Progenitor cell of endocrine pancreas (in vitro differentiated cells): ENCODE results near the gene LRRC75A. TPM values are rescaled to one million over a fixed set of nuclear protein-coding genes. Genes with fewer than 3 reads are reported as not detected.
A peak's percentile ranks its signal among the peaks of the same experiment; 100 is the strongest.

ENCODE experiments used
- DNase-seq: peaks from one replicate; pipeline ENCODE4 v3.0.0; 2021; ENCODE audit warnings: low spot score; ENCODE audit not compliant: unreplicated experiment
- H3K27ac Mint-ChIP-seq: 2 replicates; pipeline ENCODE4 v1.8.0; 2021; ENCODE audit warnings: mild to moderate bottlenecking, moderate library complexity, mixed read lengths
- H3K27me3 Mint-ChIP-seq: 2 replicates; pipeline ENCODE4 v1.8.0; 2021; ENCODE audit warnings: mixed read lengths
- H3K36me3 Mint-ChIP-seq: 2 replicates; pipeline ENCODE4 v1.8.0; 2022; ENCODE audit warnings: mixed read lengths; ENCODE audit not compliant: insufficient read depth
- H3K4me1 Mint-ChIP-seq: 2 replicates; pipeline ENCODE4 v1.8.0; 2021; ENCODE audit warnings: low read depth, mixed read lengths
- H3K4me3 Mint-ChIP-seq: 2 replicates; pipeline ENCODE4 v1.8.0; 2021; ENCODE audit warnings: low read depth, mild to moderate bottlenecking, moderate library complexity, mixed read lengths
- H3K9me3 Mint-ChIP-seq: 2 replicates; pipeline ENCODE4 v1.8.0; 2021; ENCODE audit warnings: low read depth, mixed read lengths
- CTCF ChIP-seq: fragments of 200-600 bp; sonication (generic); IDR thresholded peaks from one replicate; pipeline ENCODE4 v1.5.0; 2021; ENCODE audit warnings: antibody characterized with exemption, mild to moderate bottlenecking; ENCODE audit not compliant: unreplicated experiment
- total RNA-seq: library from RNA; stranded (reverse); gene quantifications from 2 replicates; pipeline ENCODE4 v1.2.1, GENCODE V29; 2021

The LRRC75A gene
- total RNA-seq, 1 donor from 2014 or later: 9.7 TPM

GRCh38 chr17:16450028-16450427, 42.0 kb downstream of the LRRC75A start:
- H3K27ac Mint-ChIP-seq: no peak overlapping the region
- peaks cover 8% of the 10 kb centered on the region for H3K36me3 Mint-ChIP-seq
- no peaks in the 10 kb centered on the region for H3K9me3 Mint-ChIP-seq
- DNase-seq: no peak
- no peak for TF ChIP-seq CTCF
- peaks cover 1% of the 10 kb centered on the region for H3K4me1 Mint-ChIP-seq
- no peaks in the 10 kb centered on the region for H3K27me3 Mint-ChIP-seq
- no peak overlapping the region for H3K4me3 Mint-ChIP-seq

- Mint-ChIP-seq H3K36me3 (peaks cover 8% of the 10 kb centered on the region), H3K4me3 (no peak overlapping the region), H3K27ac (no peak overlapping the region), H3K4me1 (peaks cover 5% of the 10 kb centered on the region), H3K9me3 (no peaks in the 10 kb centered on the region), H3K27me3 (no peaks in the 10 kb centered on the region)
- no peak for TF ChIP-seq CTCF
- no peak for DNase-seq
Measured at GRCh38 chr17:16449121-16449570, 42.8 kb downstream of the LRRC75A start.

DNA sequence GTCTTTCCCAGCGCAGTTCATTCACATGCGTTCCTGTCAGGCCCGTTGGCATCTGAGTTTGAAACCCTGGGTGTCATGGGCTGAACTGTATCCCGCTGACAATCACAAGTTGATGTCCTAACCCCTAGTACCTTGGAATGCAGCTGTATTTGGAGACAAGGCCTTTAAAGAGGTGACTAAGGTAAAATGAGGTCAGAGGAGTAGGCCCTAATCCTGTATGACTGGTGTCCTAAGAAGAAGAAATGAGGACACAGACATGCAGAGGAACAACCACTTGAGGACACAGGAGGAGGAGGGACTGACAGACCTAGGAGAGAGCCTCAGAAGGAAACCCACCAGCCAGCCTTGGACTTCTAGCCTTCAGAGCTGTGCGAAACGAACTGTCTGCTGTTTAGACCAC, 43.5 kb downstream of the LRRC75A start:
- Mint-ChIP-seq H3K27me3 (no peaks in the 10 kb centered on the region), H3K4me3 (no peak overlapping the region), H3K4me1 (peaks cover 5% of the 10 kb centered on the region), H3K36me3 (peaks cover 8% of the 10 kb centered on the region), H3K9me3 (no peaks in the 10 kb centered on the region), H3K27ac (peak overlapping the region; percentile 52)
- TF ChIP-seq CTCF: no peak
- DNase-seq: no peak

- no peaks in the 10 kb centered on the region for H3K27me3 Mint-ChIP-seq
Measured at GRCh38 chr17:16447676-16448075, 44.3 kb downstream of the LRRC75A start.

GRCh38 chr17:16446338-16446983, 45.5 kb downstream of the LRRC75A start:
- H3K4me3 Mint-ChIP-seq: no peak overlapping the region
- TF ChIP-seq CTCF: no peak
- H3K4me1 Mint-ChIP-seq: peaks cover 18% of the 10 kb centered on the region
- no peaks in the 10 kb centered on the region for H3K27me3 Mint-ChIP-seq
- peak overlapping the region; percentile 67 for H3K27ac Mint-ChIP-seq
- no peak for DNase-seq
- H3K9me3 Mint-ChIP-seq: no peaks in the 10 kb centered on the region
- H3K36me3 Mint-ChIP-seq: peaks cover 15% of the 10 kb centered on the region

More at GRCh38 chr17:16447676-16448075, 44.3 kb downstream of the LRRC75A start:
- Mint-ChIP-seq H3K4me3 (no peak overlapping the region), H3K36me3 (peaks cover 8% of the 10 kb centered on the region), H3K27ac (no peak overlapping the region), H3K9me3 (no peaks in the 10 kb centered on the region), H3K4me1 (peaks cover 9% of the 10 kb centered on the region)
- DNase-seq: no peak
- TF ChIP-seq CTCF: no peak
